Melanocyte of skin (primary cell): ENCODE measurements around the gene DAZ2. TPM values are rescaled to one million over a fixed set of nuclear protein-coding genes. Genes with fewer than 3 reads are reported as not detected.

Experiments used
- total RNA-seq, 2 donors: library from RNA; depleted of rRNA; stranded (reverse); fragments of >200 nt; gene quantifications; 2 replicates each; pipeline ENCODE4 v1.2.3, GENCODE V29; 2012

The DAZ2 gene, protein sequence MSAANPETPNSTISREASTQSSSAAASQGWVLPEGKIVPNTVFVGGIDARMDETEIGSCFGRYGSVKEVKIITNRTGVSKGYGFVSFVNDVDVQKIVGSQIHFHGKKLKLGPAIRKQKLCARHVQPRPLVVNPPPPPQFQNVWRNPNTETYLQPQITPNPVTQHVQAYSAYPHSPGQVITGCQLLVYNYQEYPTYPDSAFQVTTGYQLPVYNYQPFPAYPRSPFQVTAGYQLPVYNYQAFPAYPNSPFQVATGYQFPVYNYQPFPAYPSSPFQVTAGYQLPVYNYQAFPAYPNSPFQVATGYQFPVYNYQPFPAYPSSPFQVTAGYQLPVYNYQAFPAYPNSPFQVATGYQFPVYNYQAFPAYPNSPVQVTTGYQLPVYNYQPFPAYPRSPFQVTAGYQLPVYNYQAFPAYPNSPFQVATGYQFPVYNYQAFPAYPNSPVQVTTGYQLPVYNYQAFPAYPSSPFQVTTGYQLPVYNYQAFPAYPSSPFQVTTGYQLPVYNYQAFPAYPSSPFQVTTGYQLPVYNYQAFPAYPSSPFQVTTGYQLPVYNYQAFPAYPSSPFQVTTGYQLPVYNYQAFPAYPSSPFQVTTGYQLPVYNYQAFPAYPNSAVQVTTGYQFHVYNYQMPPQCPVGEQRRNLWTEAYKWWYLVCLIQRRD
- total RNA-seq = under 1 TPM; under 0.01 TPM

DNA sequence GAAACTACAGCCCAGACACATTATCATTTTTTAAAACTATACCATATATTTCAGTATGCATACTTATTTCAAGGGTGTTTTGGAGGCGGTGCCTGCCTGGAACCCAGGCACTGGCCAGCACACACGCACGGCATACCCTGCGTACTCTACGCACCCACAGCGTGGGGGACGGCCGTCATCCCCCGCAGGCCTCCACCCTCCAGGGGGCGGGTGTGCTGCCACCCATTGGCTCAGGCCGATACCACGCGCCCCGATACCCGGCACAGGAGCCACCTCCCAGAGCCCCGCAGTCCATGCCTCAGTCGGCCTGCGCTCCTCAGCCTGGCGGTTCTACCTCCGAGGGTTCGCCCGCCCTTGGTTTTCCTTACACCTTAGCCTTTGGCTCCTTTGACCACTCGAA lies at the start of gene DAZ2:
Gene DAZ2 (plus strand): TSS at position 301 of the 400 bp plus-strand sequence. CDS start 208 bp downstream, outside the sequence.

DNA sequence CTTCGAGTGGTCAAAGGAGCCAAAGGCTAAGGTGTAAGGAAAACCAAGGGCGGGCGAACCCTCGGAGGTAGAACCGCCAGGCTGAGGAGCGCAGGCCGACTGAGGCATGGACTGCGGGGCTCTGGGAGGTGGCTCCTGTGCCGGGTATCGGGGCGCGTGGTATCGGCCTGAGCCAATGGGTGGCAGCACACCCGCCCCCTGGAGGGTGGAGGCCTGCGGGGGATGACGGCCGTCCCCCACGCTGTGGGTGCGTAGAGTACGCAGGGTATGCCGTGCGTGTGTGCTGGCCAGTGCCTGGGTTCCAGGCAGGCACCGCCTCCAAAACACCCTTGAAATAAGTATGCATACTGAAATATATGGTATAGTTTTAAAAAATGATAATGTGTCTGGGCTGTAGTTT lies 20.4 kb upstream of the DAZ2 start, which contains the start of gene DAZ1:
Gene DAZ1 (minus strand): TSS at position 101 of the 400 bp plus-strand sequence. CDS start 208 bp downstream, outside the sequence.

Other genes with a start within 250 kb of the DAZ2 start
- gene BPY2, start 235.3 kb upstream of the DAZ2 start, total RNA-seq = not detected
- under 1 TPM; 0.33 to 0.34 TPM for gene DAZ1, start 20.5 kb upstream of the DAZ2 start, total RNA-seq